ENCODE measurements around the gene WDR4. TPM values are rescaled to one million over a fixed set of nuclear protein-coding genes. Genes with fewer than 3 reads are reported as not detected.
"Not testable (repeated sequence)": the region's sequence is repeated elsewhere in the genome, so short reads cannot be mapped to it uniquely, and the experiment has no call there.

The WDR4 gene
- total RNA-seq, 1 experiment from 2014 or later = 42.6 TPM

- Mint-ChIP-seq H3K27me3 (ENCODE audit: low read depth) (peaks cover 9% of the 10 kb centered on the region; the same call in 1 of the 2 replicates), H3K27ac (peak overlapping the region; percentile 89), H3K4me1 (no peaks in the 10 kb centered on the region; the same call in 1 of the 2 replicates), H3K4me3 (no peak overlapping the region), H3K36me3 (no peaks in the 10 kb centered on the region), H3K9me3 (no peaks in the 10 kb centered on the region)
- DNase-seq (ENCODE audit: low spot score) (no peak), ATAC-seq (peak; percentile 75)
- ChIA-PET CTCF (interaction anchor here (1.2 to 1.5 kb wide), 2 partner anchors 14 to 213 kb away, joined by 3 to 7 read pairs; no protein-coding TSS in a partner anchor), POLR2A (interaction anchor here (0.9 kb wide), 1 partner anchor 9 kb away, joined by 4 read pairs; no protein-coding TSS in a partner anchor)
- TF ChIP-seq ETV6 (CRISPR knock-in tag; IDR thresholded peaks at IDR 0.05) = 0 out of 2 replicates have a peak, but pooled peaks have one; percentile 43
- TF ChIP-seq JAZF1 (CRISPR knock-in tag; IDR thresholded peaks at IDR 0.05) = no peak
- TF ChIP-seq, protein P1, sequence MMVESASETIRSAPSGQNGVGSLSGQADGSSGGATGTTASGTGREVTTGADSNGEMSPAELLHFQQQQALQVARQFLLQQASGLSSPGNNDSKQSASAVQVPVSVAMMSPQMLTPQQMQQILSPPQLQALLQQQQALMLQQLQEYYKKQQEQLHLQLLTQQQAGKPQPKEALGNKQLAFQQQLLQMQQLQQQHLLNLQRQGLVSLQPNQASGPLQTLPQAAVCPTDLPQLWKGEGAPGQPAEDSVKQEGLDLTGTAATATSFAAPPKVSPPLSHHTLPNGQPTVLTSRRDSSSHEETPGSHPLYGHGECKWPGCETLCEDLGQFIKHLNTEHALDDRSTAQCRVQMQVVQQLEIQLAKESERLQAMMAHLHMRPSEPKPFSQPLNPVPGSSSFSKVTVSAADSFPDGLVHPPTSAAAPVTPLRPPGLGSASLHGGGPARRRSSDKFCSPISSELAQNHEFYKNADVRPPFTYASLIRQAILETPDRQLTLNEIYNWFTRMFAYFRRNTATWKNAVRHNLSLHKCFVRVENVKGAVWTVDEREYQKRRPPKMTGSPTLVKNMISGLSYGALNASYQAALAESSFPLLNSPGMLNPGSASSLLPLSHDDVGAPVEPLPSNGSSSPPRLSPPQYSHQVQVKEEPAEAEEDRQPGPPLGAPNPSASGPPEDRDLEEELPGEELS (CRISPR knock-in tag; IDR thresholded peaks at IDR 0.05) = peak; percentile 49
These were observed 72.7 kb downstream of the WDR4 start for GRCh38 chr21:42806509-42807140.

- H3K9me3 Mint-ChIP-seq; CTCF ChIA-PET; ATAC-seq; H3K27ac Mint-ChIP-seq; H3K4me3 Mint-ChIP-seq; DNase-seq (ENCODE audit: low spot score); POLR2A ChIA-PET; H3K27me3 Mint-ChIP-seq (ENCODE audit: low read depth); H3K36me3 Mint-ChIP-seq: not testable (repeated sequence)
- peaks cover 30% of the 10 kb centered on the region for H3K4me1 Mint-ChIP-seq
These were observed 77.7 kb downstream of the WDR4 start for GRCh38 chr21:42801616-42802015.

GRCh38 chr21:42799948-42800347, 79.4 kb downstream of the WDR4 start:
- H3K9me3 Mint-ChIP-seq = no peaks in the 10 kb centered on the region
- TF ChIP-seq CDX4 (CRISPR knock-in tag; IDR thresholded peaks at IDR 0.05; ENCODE audit: borderline replicate concordance) = no peak
- TF ChIP-seq SOX15 (CRISPR knock-in tag; IDR thresholded peaks at IDR 0.05) = no peak
- no peak for TF ChIP-seq ZNF416 (CRISPR knock-in tag; IDR thresholded peaks at IDR 0.05)
- TF ChIP-seq ZNF121 (CRISPR knock-in tag; IDR thresholded peaks at IDR 0.05) = no peak
- no peak for TF ChIP-seq CREM (CRISPR knock-in tag; IDR thresholded peaks at IDR 0.05)
- TF ChIP-seq TEAD4 (CRISPR knock-in tag; IDR thresholded peaks at IDR 0.05) = no peak
- TF ChIP-seq FOXJ3 (CRISPR knock-in tag; IDR thresholded peaks at IDR 0.05; ENCODE audit: borderline replicate concordance) = no peak
- TF ChIP-seq ZNF532 (CRISPR knock-in tag; IDR thresholded peaks at IDR 0.05; ENCODE audit: borderline replicate concordance) = no peak
- no peak for TF ChIP-seq CBFB (CRISPR knock-in tag; IDR thresholded peaks at IDR 0.05; ENCODE audit: low read depth)
- no peak for TF ChIP-seq ZNF671 (CRISPR knock-in tag; IDR thresholded peaks at IDR 0.05)
- TF ChIP-seq ZNF512 (CRISPR knock-in tag; IDR thresholded peaks at IDR 0.05; ENCODE audit: borderline replicate concordance) = no peak
- no peak for TF ChIP-seq ZNF425 (CRISPR knock-in tag; conservative IDR thresholded peaks at IDR 0.05)
- TF ChIP-seq MLX (CRISPR knock-in tag; IDR thresholded peaks at IDR 0.05) = no peak
- no peak for TF ChIP-seq NR2C2 (CRISPR knock-in tag; IDR thresholded peaks at IDR 0.05)
- no peak for TF ChIP-seq ZNF263 (CRISPR knock-in tag; IDR thresholded peaks at IDR 0.05; ENCODE audit: low read depth)
- CTCF ChIA-PET = interaction anchor here (1.3 kb wide), 1 partner anchor 17 kb away, joined by 3 read pairs; no protein-coding TSS in a partner anchor
- POLR2A ChIA-PET = no interaction called here
- no peak overlapping the region for H3K4me3 Mint-ChIP-seq
- no peak for DNase-seq (ENCODE audit: low spot score)
- H3K27me3 Mint-ChIP-seq (ENCODE audit: low read depth) = peaks cover 3% of the 10 kb centered on the region; the same call in 1 of the 2 replicates
- ATAC-seq = peak; percentile 40; the same call in 1 of the 2 replicates
- peaks cover 16% of the 10 kb centered on the region for H3K36me3 Mint-ChIP-seq
- H3K27ac Mint-ChIP-seq = no peak overlapping the region
- H3K4me1 Mint-ChIP-seq = peaks cover 44% of the 10 kb centered on the region
